Aorta (tissue), 5 donors: ENCODE data around the gene C1orf174. TPM values are rescaled to one million over a fixed set of nuclear protein-coding genes. Genes with fewer than 3 reads are reported as not detected.

Experiments
- ATAC-seq: fragments of 200-7000 bp; cut with Tn5 transposase; one replicate; pipeline ENCODE4 v1.9.1; 2022; ENCODE audit warnings: moderate library complexity; ENCODE audit not compliant: low FRiP score
- DNase-seq, 2 donors: peaks; one replicate each; pipeline ENCODE4 v3.0.0-alpha.2; 2020
- H3K27ac ChIP-seq, 2 donors: one replicate each; pipeline ENCODE4 v1.5.1; 2013; ENCODE audit warnings: low read length in 2 of 2, mild to moderate bottlenecking in 2 of 2, moderate library complexity in 2 of 2, control low read depth in 1 of 2, inconsistent platforms in 1 of 2, low read depth in 1 of 2
- H3K27me3 ChIP-seq, 2 donors: one replicate each; pipeline ENCODE4 v1.6.1; 2013; ENCODE audit warnings: control low read depth in 1 of 2, low read length in 1 of 2, mild to moderate bottlenecking in 1 of 2, moderate library complexity in 1 of 2; ENCODE audit not compliant: insufficient read depth in 2 of 2, control insufficient read depth in 1 of 2
- H3K36me3 ChIP-seq, 2 donors: one replicate each; pipeline ENCODE4 v1.6.1; 2013; ENCODE audit warnings: control low read depth in 1 of 2, low read length in 1 of 2, mild to moderate bottlenecking in 1 of 2; ENCODE audit not compliant: insufficient read depth in 2 of 2, control insufficient read depth in 1 of 2
- H3K4me1 ChIP-seq, 2 donors: one replicate each; pipeline ENCODE4 v1.6.1; 2013; ENCODE audit warnings: low read length in 2 of 2, control low read depth in 1 of 2, mild to moderate bottlenecking in 1 of 2, moderate library complexity in 1 of 2; ENCODE audit not compliant: insufficient read depth in 2 of 2, control insufficient read depth in 1 of 2
- H3K4me3 ChIP-seq, 2 donors: one replicate each; pipeline ENCODE4 v1.5.1; 2013; ENCODE audit warnings: low read length in 2 of 2, control low read depth in 1 of 2, mild to moderate bottlenecking in 1 of 2
- H3K9me3 ChIP-seq: one replicate; pipeline ENCODE4 v1.6.1; 2013; ENCODE audit warnings: mild to moderate bottlenecking, low read length; ENCODE audit not compliant: control insufficient read depth
- WGBS, 2 donors: extraction: QIAGEN DNeasy Blood & Tissue Kit; methylation state at CpG; one replicate each; pipeline ENCODE4 v1.1.7; 2013; 5-methylcytosine and 5-hydroxymethylcytosine counted together
- intact Hi-C, 2 donors: fragments of 100-400 bp; cut with DNase I; formaldehyde crosslinking; loops; one replicate each; pipeline versions ENCODE4 v1.14.2 to v1.15.0; 2022
- polyA plus RNA-seq, 2 donors: library from polyadenylated mRNA; stranded (reverse); fragments of 200-250 nt; gene quantifications; one replicate each; pipeline ENCODE4 v1.2.3, GENCODE V29; 2013
- total RNA-seq, 2 donors: library from RNA; stranded (reverse); fragmentation: NEBNext Ultra II Directional; extraction: Animal tissue kit (Norgen Biotek cat#: 25700); gene quantifications; one replicate each; pipeline ENCODE4 v1.2.1, GENCODE V29; 2021
- donor health status: healthy with polysubstance abuse.
- donor health status: Bipolar disorder and iron deficiency.
- donor health status: DM: no; HTN: no; CAD: no.
- donor health status: DM: no; HTN: no; CAD: no.
- donor health status: DM: yes; HTN: yes; CAD: no.

C1orf174 gene
- total and polyA plus RNA-seq, 4 donors = 12.6 to 19.8 (median 16.1) TPM

GRCh38 chr1:3902111-3902511 is 2.0 kb upstream of the C1orf174 start:
- ATAC-seq (no peak), DNase-seq (peak; percentile 51 to 61)
- no peaks in the 10 kb centered on the region for H3K4me1 ChIP-seq
- no peaks in the 10 kb centered on the region for H3K36me3 ChIP-seq
- H3K4me3 ChIP-seq = no peak overlapping the region
- no peaks in the 10 kb centered on the region for H3K9me3 ChIP-seq
- 95 to 96% methylated on average over 15 of the region's 15 CpGs for WGBS, 2 donors
- no peak overlapping the region for H3K27ac ChIP-seq
- intact Hi-C loops = no loop called here
- no peaks in the 10 kb centered on the region for H3K27me3 ChIP-seq

- Histone ChIP-seq H3K4me1 (no peaks in the 10 kb centered on the region), H3K27me3 (no peaks in the 10 kb centered on the region), H3K27ac (peak overlapping the region in 1 of 2 donors; percentile 95), H3K36me3 (no peaks in the 10 kb centered on the region), H3K4me3 (peak overlapping the region; percentile 71 to 76), H3K9me3 (no peaks in the 10 kb centered on the region)
- intact Hi-C loops = no loop called here
- ATAC-seq = peak; percentile 95
- 0% methylated on average over 50 to 51 of the region's 51 CpGs for WGBS, 2 donors
- peak; percentile 99 for DNase-seq
These were observed 977 bp upstream of the C1orf174 start for GRCh38 chr1:3900969-3901529.

DNA sequence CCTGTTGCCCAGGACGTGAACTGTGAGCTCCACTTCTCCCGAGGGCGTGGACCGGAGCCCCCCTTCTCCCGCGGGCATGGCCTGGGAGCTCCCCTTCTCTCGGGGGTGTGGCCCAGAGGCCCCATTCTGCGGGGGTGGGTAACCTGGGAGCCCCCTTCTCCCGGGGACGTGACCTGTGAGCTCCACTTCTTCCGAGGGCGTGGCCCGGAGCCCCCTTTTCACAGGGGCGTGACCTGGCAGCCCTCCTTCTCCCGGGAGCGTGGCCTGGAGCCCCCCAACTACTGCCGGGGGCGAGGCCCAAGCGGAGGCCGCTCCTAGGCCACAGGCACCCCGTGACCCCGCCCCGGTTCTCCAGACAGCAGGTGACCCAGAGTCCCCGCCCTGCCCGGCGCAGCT is 320 bp downstream of the C1orf174 start:
- H3K4me3 ChIP-seq = peak overlapping the region; percentile 49 to 79
- no peaks in the 10 kb centered on the region for H3K36me3 ChIP-seq
- DNase-seq (no peak), ATAC-seq (no peak)
- H3K27me3 ChIP-seq = no peaks in the 10 kb centered on the region
- WGBS, 2 donors = 0% methylated on average over 18 to 26 of the region's 26 CpGs
- H3K27ac ChIP-seq = peak overlapping the region in 1 of 2 donors; percentile 18
- no peaks in the 10 kb centered on the region for H3K9me3 ChIP-seq
- intact Hi-C loops = no loop called here
- no peaks in the 10 kb centered on the region for H3K4me1 ChIP-seq

DNA sequence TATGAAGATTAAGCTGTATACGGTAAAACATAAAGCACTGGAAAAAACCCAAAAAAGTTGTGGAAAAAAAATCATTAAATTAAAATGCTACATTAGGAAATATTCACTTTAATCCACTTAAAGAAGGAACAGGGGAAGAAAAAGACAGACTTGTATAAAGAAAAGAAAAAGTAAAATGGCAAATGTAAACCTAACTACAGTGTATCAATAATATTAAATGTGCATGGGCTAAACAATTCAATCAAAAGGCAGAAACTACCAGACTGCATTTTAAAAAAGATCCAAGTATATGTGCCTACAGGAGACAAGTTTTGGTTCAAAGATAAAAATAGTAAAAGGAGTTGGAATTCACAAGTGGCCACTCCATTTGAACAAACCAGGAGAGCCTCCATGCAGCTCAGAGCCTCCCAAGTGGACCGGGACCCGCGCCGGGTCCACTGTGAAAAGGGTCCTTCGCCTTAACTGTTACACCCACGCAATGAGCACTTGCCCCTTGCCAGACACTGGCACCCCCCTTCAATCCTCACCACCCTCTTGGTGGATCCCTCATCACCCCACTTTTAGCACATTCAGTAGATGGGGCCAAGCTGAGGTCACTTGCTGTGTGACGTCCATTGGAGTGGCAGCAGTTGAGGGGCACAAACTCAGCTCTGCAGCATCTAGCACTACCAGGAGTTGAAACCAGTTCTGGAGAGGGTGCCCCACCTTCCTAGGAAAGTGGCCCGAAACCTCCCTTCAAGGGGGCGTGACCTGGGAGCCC is 898 bp downstream of the C1orf174 start:
- 39% methylated on average over 10 of the region's 10 CpGs for WGBS, 2 donors
- peak overlapping the region in 1 of 2 donors; percentile 18 for H3K27ac ChIP-seq
- H3K27me3 ChIP-seq = no peaks in the 10 kb centered on the region
- no peaks in the 10 kb centered on the region for H3K9me3 ChIP-seq
- H3K4me3 ChIP-seq = peak overlapping the region; percentile 49 to 79
- no peaks in the 10 kb centered on the region for H3K4me1 ChIP-seq
- no peaks in the 10 kb centered on the region for H3K36me3 ChIP-seq
- intact Hi-C loops = no loop called here
- DNase-seq = peak in 1 of 2 donors; percentile 43
- no peak for ATAC-seq

GRCh38 chr1:3898475-3898735 is 1.7 kb downstream of the C1orf174 start:
- Histone ChIP-seq H3K4me3 (no peak overlapping the region), H3K9me3 (no peaks in the 10 kb centered on the region), H3K27me3 (no peaks in the 10 kb centered on the region), H3K27ac (no peak overlapping the region), H3K4me1 (no peaks in the 10 kb centered on the region), H3K36me3 (no peaks in the 10 kb centered on the region)
- DNase-seq = no peak
- intact Hi-C loops = no loop called here
- ATAC-seq = no peak

DNA sequence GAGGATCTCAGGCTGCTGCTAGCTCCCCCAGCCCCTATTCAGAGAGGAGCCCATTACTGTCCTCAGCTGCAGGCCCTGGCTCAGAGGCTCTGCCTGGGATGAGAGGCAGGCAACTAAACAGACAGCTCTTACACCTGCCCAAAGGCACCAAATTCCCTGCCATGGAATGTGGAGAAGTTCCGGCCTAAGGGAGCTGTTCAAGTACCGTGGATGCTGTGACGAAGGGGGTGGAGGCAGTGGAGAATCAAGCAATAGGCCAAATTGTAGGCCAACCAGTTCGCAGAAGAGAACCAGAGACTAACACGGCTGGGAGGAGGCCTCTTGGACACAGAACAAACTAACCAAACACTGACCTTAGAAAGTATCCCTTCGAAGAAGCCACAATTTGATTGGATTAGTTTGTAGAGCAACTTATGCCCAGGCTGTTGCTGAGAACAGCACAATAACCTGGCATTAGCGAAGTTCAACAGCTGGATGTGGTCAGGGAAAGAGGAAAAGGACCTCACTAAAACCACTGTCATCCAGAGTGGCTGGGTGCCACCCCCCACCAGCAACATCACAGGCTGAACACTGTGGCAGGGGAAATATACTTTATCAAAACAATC is 3.6 kb downstream of the C1orf174 start:
- Histone ChIP-seq H3K36me3 (no peaks in the 10 kb centered on the region), H3K9me3 (no peaks in the 10 kb centered on the region), H3K4me1 (no peaks in the 10 kb centered on the region), H3K4me3 (no peak overlapping the region), H3K27ac (no peak overlapping the region), H3K27me3 (no peaks in the 10 kb centered on the region)
- 92% methylated on average over 7 of the region's 7 CpGs for WGBS, 2 donors
- peak; percentile 26 to 32 for DNase-seq
- no peak for ATAC-seq
- intact Hi-C loops = no loop called here

- WGBS, 2 donors = 93% methylated on average over 4 of the region's 4 CpGs
- DNase-seq = peak; percentile 12 to 23
- H3K36me3 ChIP-seq = no peaks in the 10 kb centered on the region
- H3K27me3 ChIP-seq = no peaks in the 10 kb centered on the region
- H3K4me1 ChIP-seq = no peaks in the 10 kb centered on the region
- no peak overlapping the region for H3K27ac ChIP-seq
- intact Hi-C loops = no loop called here
- no peak overlapping the region for H3K4me3 ChIP-seq
- no peak for ATAC-seq
- no peaks in the 10 kb centered on the region for H3K9me3 ChIP-seq
These were observed 4.1 kb downstream of the C1orf174 start for GRCh38 chr1:3895951-3896325.

GRCh38 chr1:3895279-3895950 is 4.7 kb downstream of the C1orf174 start:
- Histone ChIP-seq H3K27me3 (no peaks in the 10 kb centered on the region), H3K36me3 (peaks cover 0 to under 1% of the 10 kb centered on the region in 2 donors), H3K4me3 (no peak overlapping the region), H3K4me1 (no peaks in the 10 kb centered on the region), H3K9me3 (no peaks in the 10 kb centered on the region), H3K27ac (no peak overlapping the region)
- intact Hi-C loops = no loop called here
- 76 to 83% methylated on average over 13 of the region's 13 CpGs for WGBS, 2 donors
- DNase-seq (peak; percentile 21 to 31), ATAC-seq (no peak)
